ENCODE measurements around the gene SETD1A.

DNA sequence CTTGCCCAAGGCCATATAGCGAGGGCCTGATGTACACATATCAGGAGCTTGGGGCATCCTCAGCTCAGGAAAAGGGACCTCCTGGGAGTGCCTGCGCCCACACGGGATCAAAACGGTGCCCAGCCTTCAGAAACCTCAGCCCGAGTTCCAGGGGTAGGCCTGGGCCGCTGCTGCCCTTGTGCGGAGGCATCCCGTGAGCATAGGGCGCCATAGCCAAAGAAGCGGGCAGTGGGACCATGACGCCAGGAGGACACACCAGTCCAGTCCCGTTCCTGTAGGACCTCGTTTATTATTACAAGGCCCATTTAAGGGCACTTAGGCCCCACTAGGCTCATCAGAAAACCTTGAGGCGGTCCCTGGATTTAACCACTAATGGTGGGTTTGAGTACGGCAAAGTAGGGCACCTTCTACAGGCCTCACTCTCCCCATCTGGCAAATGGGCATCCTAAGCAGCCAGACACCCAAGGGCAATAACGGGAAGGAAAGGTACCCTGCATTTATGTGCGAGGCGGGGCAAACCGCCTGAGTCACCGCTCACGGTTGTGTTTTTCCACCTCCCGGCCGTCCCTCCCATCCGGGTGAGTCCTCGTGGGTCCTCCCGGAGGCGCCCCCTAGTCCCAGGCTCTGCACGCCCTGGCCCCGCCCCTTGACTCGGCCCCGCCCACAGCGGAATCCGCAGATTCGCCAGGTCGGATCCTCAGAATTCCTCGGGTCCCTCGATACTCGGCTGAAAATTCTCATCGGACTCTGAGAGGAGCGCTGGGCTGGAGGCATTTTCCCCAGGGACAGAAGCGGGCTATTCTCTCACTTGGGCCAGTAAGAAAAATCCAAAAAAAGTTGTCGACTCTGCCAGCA, 726 bp upstream of the SETD1A start:
- TF ChIP-seq, protein P1, sequence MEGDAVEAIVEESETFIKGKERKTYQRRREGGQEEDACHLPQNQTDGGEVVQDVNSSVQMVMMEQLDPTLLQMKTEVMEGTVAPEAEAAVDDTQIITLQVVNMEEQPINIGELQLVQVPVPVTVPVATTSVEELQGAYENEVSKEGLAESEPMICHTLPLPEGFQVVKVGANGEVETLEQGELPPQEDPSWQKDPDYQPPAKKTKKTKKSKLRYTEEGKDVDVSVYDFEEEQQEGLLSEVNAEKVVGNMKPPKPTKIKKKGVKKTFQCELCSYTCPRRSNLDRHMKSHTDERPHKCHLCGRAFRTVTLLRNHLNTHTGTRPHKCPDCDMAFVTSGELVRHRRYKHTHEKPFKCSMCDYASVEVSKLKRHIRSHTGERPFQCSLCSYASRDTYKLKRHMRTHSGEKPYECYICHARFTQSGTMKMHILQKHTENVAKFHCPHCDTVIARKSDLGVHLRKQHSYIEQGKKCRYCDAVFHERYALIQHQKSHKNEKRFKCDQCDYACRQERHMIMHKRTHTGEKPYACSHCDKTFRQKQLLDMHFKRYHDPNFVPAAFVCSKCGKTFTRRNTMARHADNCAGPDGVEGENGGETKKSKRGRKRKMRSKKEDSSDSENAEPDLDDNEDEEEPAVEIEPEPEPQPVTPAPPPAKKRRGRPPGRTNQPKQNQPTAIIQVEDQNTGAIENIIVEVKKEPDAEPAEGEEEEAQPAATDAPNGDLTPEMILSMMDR (IDR thresholded peaks at IDR 0.05), result peak; percentile 44
- TF ChIP-seq EZH2phosphoT487 (IDR thresholded peaks at IDR 0.05) (no peak), EZH2 (IDR thresholded peaks at IDR 0.05) (no peak)
